SK-N-SH (cell line): ENCODE results near the gene FARSB. TPM values are rescaled to one million over a fixed set of nuclear protein-coding genes. Genes with fewer than 3 reads are reported as not detected.

ENCODE experiments used
- CTCF ChIA-PET: fragments of 300-600, 350-600 bp; formaldehyde crosslinking; extraction: SDS; loops from one replicate; lab custom pipeline; 2021; lab: Yijun Ruan, JAX
- POLR2A ChIA-PET: fragments of 350-600 bp; sonication (Branson Sonifier 250); formaldehyde crosslinking; extraction: SDS; loops from one replicate; lab custom pipeline; 2020; ENCODE audit warnings: antibody characterized with exemption, inconsistent platforms; lab: Yijun Ruan, JAX
- DNase-seq: peaks from one replicate; pipeline ENCODE4 v3.0.0; 2012
- H2AFZ ChIP-seq: fragments of 200-600 bp; sonication (generic); 2 replicates; pipeline ENCODE4 v1.8.1; 2016; ENCODE audit warnings: antibody characterized with exemption, mild to moderate bottlenecking, low read depth
- H3F3A ChIP-seq: fragments of 200-600 bp; sonication (generic); replicated peaks from 2 replicates; pipeline ENCODE3; 2016; ENCODE audit warnings: antibody characterized with exemption, mild to moderate bottlenecking; ENCODE audit not compliant: insufficient read depth
- H3K27ac ChIP-seq, 2 experiments: fragments of 200-500 bp in 1 of 2; fragments of 200-600 bp in 1 of 2; sonication (Bioruptor generic) in 1 of 2; sonication (generic), shearing (Covaris generic) in 1 of 2; 2 replicates each; pipeline versions ENCODE4 v1.5.1 to v1.6.1; 2014 to 2016; ENCODE audit warnings: low read depth in 2 of 2, inconsistent platforms in 1 of 2, low read length in 1 of 2, mild to moderate bottlenecking in 1 of 2, mixed read lengths in 1 of 2
- H3K27me3 ChIP-seq: fragments of 200-600 bp; sonication (generic), shearing (Covaris generic); 2 replicates; pipeline ENCODE4 v1.6.1; 2016; ENCODE audit warnings: mixed run types; ENCODE audit not compliant: insufficient read depth
- H3K36me3 ChIP-seq, 2 experiments: fragments of 200-500 bp in 1 of 2; fragments of 200-600 bp in 1 of 2; sonication (Bioruptor generic) in 1 of 2; sonication (generic) in 1 of 2; replicated peaks in 1 of 2; 2 replicates each; pipeline versions ENCODE3 to v1.5.1; 2014 to 2016; ENCODE audit warnings: low read length in 1 of 2, mild to moderate bottlenecking in 1 of 2; ENCODE audit not compliant: insufficient read depth in 2 of 2, control insufficient read depth in 1 of 2
- H3K4me1 ChIP-seq, 2 experiments: fragments of 200-500 bp in 1 of 2; fragments of 200-600 bp in 1 of 2; sonication (Bioruptor generic) in 1 of 2; sonication (generic), shearing (Covaris generic) in 1 of 2; 2 replicates each; pipeline versions ENCODE4 v1.5.1 to v1.6.1; 2014 to 2016; ENCODE audit warnings: low read depth in 1 of 2, low read length in 1 of 2, mixed run types in 1 of 2; ENCODE audit not compliant: insufficient read depth in 2 of 2, control insufficient read depth in 1 of 2
- H3K4me2 ChIP-seq: fragments of 200-600 bp; sonication (generic), shearing (Covaris generic); 2 replicates; pipeline ENCODE4 v1.6.1; 2017; ENCODE audit warnings: mixed run types
- H3K4me3 ChIP-seq, 2 experiments: fragments of 200-500 bp in 1 of 2; fragments of 200-600 bp in 1 of 2; sonication (Bioruptor generic) in 1 of 2; sonication (generic), shearing (Covaris generic) in 1 of 2; 2 replicates each; pipeline versions ENCODE4 v1.5.1 to v1.8.1; 2014 to 2016; ENCODE audit warnings: low read depth in 2 of 2, inconsistent platforms in 1 of 2, low read length in 1 of 2, mild to moderate bottlenecking in 1 of 2, mixed read lengths in 1 of 2, moderate library complexity in 1 of 2
- H3K79me2 ChIP-seq: fragments of 200-600 bp; sonication (generic); 2 replicates; pipeline ENCODE4 v1.8.1; 2017; ENCODE audit warnings: mild to moderate bottlenecking; ENCODE audit not compliant: insufficient read depth
- H3K9ac ChIP-seq: fragments of 200-600 bp; sonication (generic); 2 replicates; pipeline ENCODE4 v1.6.1; 2017; ENCODE audit warnings: mixed run types
- H3K9me2 ChIP-seq: fragments of 200-600 bp; sonication (generic); 2 replicates; pipeline ENCODE4 v1.6.1; 2017; ENCODE audit warnings: mixed run types
- H3K9me3 ChIP-seq: fragments of 200-600 bp; sonication (generic); 2 replicates; pipeline ENCODE4 v1.6.1; 2017; ENCODE audit warnings: mixed run types, mild to moderate bottlenecking, moderate library complexity
- H4K20me1 ChIP-seq: fragments of 200-600 bp; sonication (generic); 2 replicates; pipeline ENCODE4 v1.6.1; 2017; ENCODE audit warnings: mild to moderate bottlenecking, mixed run types; ENCODE audit not compliant: insufficient read depth
- EP300 ChIP-seq, 2 experiments: IDR thresholded peaks; 2 replicates each; pipeline versions ENCODE4 v1.4.0 to v1.6.1; 2012; ENCODE audit warnings: borderline replicate concordance in 1 of 2, low read depth in 1 of 2, low read length in 1 of 2
- EZH2phosphoT487 ChIP-seq: fragments of 200-600 bp; sonication (generic); IDR thresholded peaks from 2 replicates; pipeline ENCODE4 v1.6.1; 2017; ENCODE audit warnings: low read depth, mixed run types, mild to moderate bottlenecking, antibody characterized with exemption, moderate library complexity, borderline replicate concordance
- FOXM1 ChIP-seq: IDR thresholded peaks from 2 replicates; pipeline ENCODE4 v1.4.0; 2012; ENCODE audit warnings: low read depth, mild to moderate bottlenecking
- GABPA ChIP-seq: IDR thresholded peaks from 2 replicates; pipeline ENCODE4 v1.4.0; 2012; ENCODE audit warnings: low read depth, mild to moderate bottlenecking
- NRF1 ChIP-seq: IDR thresholded peaks from 2 replicates; pipeline ENCODE4 v1.6.1; 2012; ENCODE audit warnings: low read depth, mild to moderate bottlenecking, low read length
- RXRA ChIP-seq: IDR thresholded peaks from 2 replicates; pipeline ENCODE4 v1.4.0; 2012; ENCODE audit warnings: low read depth, mild to moderate bottlenecking, borderline replicate concordance
- WGBS: methylation state at CpG from one replicate; pipeline ENCODE4 v1.1.6; 2017; ENCODE audit warnings: low lambda C conversion rate; 5-methylcytosine and 5-hydroxymethylcytosine counted together
- polyA plus RNA-seq, 3 experiments: library from polyadenylated mRNA; depleted of rRNA; stranded (reverse); fragments of >200 nt; gene quantifications; 2 replicates each; pipeline ENCODE4 v1.2.3, GENCODE V29; 2012
- TF ChIP-seq, protein P1 (sequence below): fragments of 150-350 bp; IDR thresholded peaks from 2 replicates; pipeline ENCODE4 v1.6.1; 2017; ENCODE audit warnings: antibody characterized with exemption, low read length, low read depth, borderline replicate concordance
- TF ChIP-seq, protein P2 (sequence below): IDR thresholded peaks from 2 replicates; pipeline ENCODE4; 2012
- TF ChIP-seq, protein P3 (sequence below): fragments of 150-350 bp; IDR thresholded peaks from 2 replicates; pipeline ENCODE4 v1.6.1; 2016; ENCODE audit warnings: mild to moderate bottlenecking, low read depth, low read length
- TF ChIP-seq, protein P4 (sequence below): IDR thresholded peaks from 2 replicates; pipeline ENCODE4 v1.4.0; 2012; ENCODE audit warnings: low read depth, borderline replicate concordance
- TF ChIP-seq, protein P5 (sequence below): IDR thresholded peaks from 2 replicates; pipeline ENCODE4 v1.6.1; 2012; ENCODE audit warnings: mild to moderate bottlenecking, low read depth, low read length, moderate library complexity

FARSB gene
- polyA plus RNA-seq, 1 of the 3 experiments (the other 2 are of a cell fraction), result 15.4 TPM

DNA sequence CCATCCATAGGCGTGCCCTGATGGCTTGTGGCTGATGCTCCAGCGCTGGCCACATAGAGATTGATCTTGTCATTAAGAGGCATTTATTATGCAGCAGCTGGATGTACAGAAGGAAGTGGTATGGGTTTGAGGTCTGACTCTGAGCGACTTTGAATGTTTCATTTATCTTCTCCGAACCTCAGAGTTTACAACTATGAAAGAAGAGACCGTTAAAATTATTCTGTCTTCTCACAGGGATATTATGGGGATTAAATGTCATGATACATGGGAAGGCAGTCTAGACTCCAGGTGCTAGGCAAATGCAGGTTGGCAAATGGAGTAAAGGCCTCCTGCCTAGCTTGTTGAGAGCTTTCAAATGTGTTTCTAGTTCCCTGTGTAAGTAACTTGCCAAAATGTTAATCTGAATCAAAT, 45.8 kb upstream of the FARSB start (continued):
- TF ChIP-seq FOXM1 (no peak), EP300 (IDR thresholded peaks at IDR 0.05; ENCODE audit: borderline replicate concordance in 1 of 2, low read depth in 1 of 2, low read length in 1 of 2) (no peak), RXRA (no peak), GABPA (no peak)
- TF ChIP-seq, protein P1, sequence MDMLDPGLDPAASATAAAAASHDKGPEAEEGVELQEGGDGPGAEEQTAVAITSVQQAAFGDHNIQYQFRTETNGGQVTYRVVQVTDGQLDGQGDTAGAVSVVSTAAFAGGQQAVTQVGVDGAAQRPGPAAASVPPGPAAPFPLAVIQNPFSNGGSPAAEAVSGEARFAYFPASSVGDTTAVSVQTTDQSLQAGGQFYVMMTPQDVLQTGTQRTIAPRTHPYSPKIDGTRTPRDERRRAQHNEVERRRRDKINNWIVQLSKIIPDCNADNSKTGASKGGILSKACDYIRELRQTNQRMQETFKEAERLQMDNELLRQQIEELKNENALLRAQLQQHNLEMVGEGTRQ, result no peak
- TF ChIP-seq, protein P2, sequence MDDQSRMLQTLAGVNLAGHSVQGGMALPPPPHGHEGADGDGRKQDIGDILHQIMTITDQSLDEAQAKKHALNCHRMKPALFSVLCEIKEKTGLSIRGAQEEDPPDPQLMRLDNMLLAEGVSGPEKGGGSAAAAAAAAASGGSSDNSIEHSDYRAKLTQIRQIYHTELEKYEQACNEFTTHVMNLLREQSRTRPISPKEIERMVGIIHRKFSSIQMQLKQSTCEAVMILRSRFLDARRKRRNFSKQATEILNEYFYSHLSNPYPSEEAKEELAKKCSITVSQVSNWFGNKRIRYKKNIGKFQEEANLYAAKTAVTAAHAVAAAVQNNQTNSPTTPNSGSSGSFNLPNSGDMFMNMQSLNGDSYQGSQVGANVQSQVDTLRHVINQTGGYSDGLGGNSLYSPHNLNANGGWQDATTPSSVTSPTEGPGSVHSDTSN, result no peak
- TF ChIP-seq, protein P3, sequence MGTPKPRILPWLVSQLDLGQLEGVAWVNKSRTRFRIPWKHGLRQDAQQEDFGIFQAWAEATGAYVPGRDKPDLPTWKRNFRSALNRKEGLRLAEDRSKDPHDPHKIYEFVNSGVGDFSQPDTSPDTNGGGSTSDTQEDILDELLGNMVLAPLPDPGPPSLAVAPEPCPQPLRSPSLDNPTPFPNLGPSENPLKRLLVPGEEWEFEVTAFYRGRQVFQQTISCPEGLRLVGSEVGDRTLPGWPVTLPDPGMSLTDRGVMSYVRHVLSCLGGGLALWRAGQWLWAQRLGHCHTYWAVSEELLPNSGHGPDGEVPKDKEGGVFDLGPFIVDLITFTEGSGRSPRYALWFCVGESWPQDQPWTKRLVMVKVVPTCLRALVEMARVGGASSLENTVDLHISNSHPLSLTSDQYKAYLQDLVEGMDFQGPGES, result no peak

DNA sequence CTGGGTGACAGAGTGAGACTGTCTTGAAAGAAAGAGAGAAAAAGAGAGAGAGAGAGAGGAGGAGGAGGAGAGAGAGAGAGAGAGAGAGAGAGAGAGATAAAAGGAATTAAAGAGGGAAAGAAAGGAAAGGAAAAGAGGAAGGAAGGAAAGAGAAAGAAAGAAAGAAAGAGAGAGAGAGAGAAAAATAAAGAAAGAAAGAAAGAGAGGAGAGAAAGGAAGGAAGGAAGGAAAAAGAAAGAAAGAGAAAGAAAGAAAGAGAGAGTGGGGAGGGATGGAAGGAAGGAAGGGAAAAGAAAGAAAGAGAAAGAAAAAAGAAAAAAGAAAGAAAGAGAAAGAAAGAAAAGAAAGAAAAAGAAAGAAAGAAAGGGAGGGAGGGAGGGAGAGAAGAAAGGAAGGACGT, 45.3 kb upstream of the FARSB start:
- no peak for TF ChIP-seq EZH2phosphoT487
- TF ChIP-seq, protein P4, sequence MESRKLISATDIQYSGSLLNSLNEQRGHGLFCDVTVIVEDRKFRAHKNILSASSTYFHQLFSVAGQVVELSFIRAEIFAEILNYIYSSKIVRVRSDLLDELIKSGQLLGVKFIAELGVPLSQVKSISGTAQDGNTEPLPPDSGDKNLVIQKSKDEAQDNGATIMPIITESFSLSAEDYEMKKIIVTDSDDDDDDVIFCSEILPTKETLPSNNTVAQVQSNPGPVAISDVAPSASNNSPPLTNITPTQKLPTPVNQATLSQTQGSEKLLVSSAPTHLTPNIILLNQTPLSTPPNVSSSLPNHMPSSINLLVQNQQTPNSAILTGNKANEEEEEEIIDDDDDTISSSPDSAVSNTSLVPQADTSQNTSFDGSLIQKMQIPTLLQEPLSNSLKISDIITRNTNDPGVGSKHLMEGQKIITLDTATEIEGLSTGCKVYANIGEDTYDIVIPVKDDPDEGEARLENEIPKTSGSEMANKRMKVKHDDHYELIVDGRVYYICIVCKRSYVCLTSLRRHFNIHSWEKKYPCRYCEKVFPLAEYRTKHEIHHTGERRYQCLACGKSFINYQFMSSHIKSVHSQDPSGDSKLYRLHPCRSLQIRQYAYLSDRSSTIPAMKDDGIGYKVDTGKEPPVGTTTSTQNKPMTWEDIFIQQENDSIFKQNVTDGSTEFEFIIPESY, result no peak
- no peak for TF ChIP-seq NRF1
- TF ChIP-seq, protein P5, sequence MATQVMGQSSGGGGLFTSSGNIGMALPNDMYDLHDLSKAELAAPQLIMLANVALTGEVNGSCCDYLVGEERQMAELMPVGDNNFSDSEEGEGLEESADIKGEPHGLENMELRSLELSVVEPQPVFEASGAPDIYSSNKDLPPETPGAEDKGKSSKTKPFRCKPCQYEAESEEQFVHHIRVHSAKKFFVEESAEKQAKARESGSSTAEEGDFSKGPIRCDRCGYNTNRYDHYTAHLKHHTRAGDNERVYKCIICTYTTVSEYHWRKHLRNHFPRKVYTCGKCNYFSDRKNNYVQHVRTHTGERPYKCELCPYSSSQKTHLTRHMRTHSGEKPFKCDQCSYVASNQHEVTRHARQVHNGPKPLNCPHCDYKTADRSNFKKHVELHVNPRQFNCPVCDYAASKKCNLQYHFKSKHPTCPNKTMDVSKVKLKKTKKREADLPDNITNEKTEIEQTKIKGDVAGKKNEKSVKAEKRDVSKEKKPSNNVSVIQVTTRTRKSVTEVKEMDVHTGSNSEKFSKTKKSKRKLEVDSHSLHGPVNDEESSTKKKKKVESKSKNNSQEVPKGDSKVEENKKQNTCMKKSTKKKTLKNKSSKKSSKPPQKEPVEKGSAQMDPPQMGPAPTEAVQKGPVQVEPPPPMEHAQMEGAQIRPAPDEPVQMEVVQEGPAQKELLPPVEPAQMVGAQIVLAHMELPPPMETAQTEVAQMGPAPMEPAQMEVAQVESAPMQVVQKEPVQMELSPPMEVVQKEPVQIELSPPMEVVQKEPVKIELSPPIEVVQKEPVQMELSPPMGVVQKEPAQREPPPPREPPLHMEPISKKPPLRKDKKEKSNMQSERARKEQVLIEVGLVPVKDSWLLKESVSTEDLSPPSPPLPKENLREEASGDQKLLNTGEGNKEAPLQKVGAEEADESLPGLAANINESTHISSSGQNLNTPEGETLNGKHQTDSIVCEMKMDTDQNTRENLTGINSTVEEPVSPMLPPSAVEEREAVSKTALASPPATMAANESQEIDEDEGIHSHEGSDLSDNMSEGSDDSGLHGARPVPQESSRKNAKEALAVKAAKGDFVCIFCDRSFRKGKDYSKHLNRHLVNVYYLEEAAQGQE, result no peak
- TF ChIP-seq, all 33 proteins: peak for 0
- CTCF ChIA-PET, result interaction anchor here (3.7 kb wide), 1 partner anchor 11 kb away, joined by 37 read pairs; no protein-coding TSS in a partner anchor
- H4K20me1 ChIP-seq, result no peaks in the 10 kb centered on the region
- H3F3A ChIP-seq, result no peaks in the 10 kb centered on the region
- no peak overlapping the region for H3K9ac ChIP-seq
- no peaks in the 10 kb centered on the region for H3K9me3 ChIP-seq
- no peaks in the 10 kb centered on the region for H3K27me3 ChIP-seq
- H3K4me3 ChIP-seq, result no peak overlapping the region
- H3K4me1 ChIP-seq, result no peaks in the 10 kb centered on the region
- H3K79me2 ChIP-seq, result no peaks in the 10 kb centered on the region
- H3K9me2 ChIP-seq, result no peaks in the 10 kb centered on the region
- no peak overlapping the region for H2AFZ ChIP-seq
- WGBS, result 33% methylated on average over 1 of the region's 1 CpG
- POLR2A ChIA-PET, result no interaction called here
- H3K4me2 ChIP-seq, result no peak overlapping the region
- DNase-seq, result no peak
- H3K36me3 ChIP-seq, result no peaks in the 10 kb centered on the region
- no peak overlapping the region for H3K27ac ChIP-seq
